Aorta (tissue), 5 donors: Measurements from ENCODE around the gene ADNP. TPM values are rescaled to one million over a fixed set of nuclear protein-coding genes. Genes with fewer than 3 reads are reported as not detected.

ENCODE experiments used
- ATAC-seq: fragments of 200-7000 bp; cut with Tn5 transposase; one replicate; pipeline ENCODE4 v1.9.1; 2022; ENCODE audit warnings: moderate library complexity; ENCODE audit not compliant: low FRiP score
- DNase-seq, 2 donors: peaks; one replicate each; pipeline ENCODE4 v3.0.0-alpha.2; 2020
- H3K27ac ChIP-seq, 2 donors: one replicate each; pipeline ENCODE4 v1.5.1; 2013; ENCODE audit warnings: low read length in 2 of 2, mild to moderate bottlenecking in 2 of 2, moderate library complexity in 2 of 2, control low read depth in 1 of 2, inconsistent platforms in 1 of 2, low read depth in 1 of 2
- H3K27me3 ChIP-seq, 2 donors: one replicate each; pipeline ENCODE4 v1.6.1; 2013; ENCODE audit warnings: control low read depth in 1 of 2, low read length in 1 of 2, mild to moderate bottlenecking in 1 of 2, moderate library complexity in 1 of 2; ENCODE audit not compliant: insufficient read depth in 2 of 2, control insufficient read depth in 1 of 2
- H3K36me3 ChIP-seq, 2 donors: one replicate each; pipeline ENCODE4 v1.6.1; 2013; ENCODE audit warnings: control low read depth in 1 of 2, low read length in 1 of 2, mild to moderate bottlenecking in 1 of 2; ENCODE audit not compliant: insufficient read depth in 2 of 2, control insufficient read depth in 1 of 2
- H3K4me1 ChIP-seq, 2 donors: one replicate each; pipeline ENCODE4 v1.6.1; 2013; ENCODE audit warnings: low read length in 2 of 2, control low read depth in 1 of 2, mild to moderate bottlenecking in 1 of 2, moderate library complexity in 1 of 2; ENCODE audit not compliant: insufficient read depth in 2 of 2, control insufficient read depth in 1 of 2
- H3K4me3 ChIP-seq, 2 donors: one replicate each; pipeline ENCODE4 v1.5.1; 2013; ENCODE audit warnings: low read length in 2 of 2, control low read depth in 1 of 2, mild to moderate bottlenecking in 1 of 2
- H3K9me3 ChIP-seq: one replicate; pipeline ENCODE4 v1.6.1; 2013; ENCODE audit warnings: mild to moderate bottlenecking, low read length; ENCODE audit not compliant: control insufficient read depth
- WGBS, 2 donors: extraction: QIAGEN DNeasy Blood & Tissue Kit; methylation state at CpG; one replicate each; pipeline ENCODE4 v1.1.7; 2013; 5-methylcytosine and 5-hydroxymethylcytosine counted together
- intact Hi-C, 2 donors: fragments of 100-400 bp; cut with DNase I; formaldehyde crosslinking; loops; one replicate each; pipeline versions ENCODE4 v1.14.2 to v1.15.0; 2022
- polyA plus RNA-seq, 2 donors: library from polyadenylated mRNA; stranded (reverse); fragments of 200-250 nt; gene quantifications; one replicate each; pipeline ENCODE4 v1.2.3, GENCODE V29; 2013
- total RNA-seq, 2 donors: library from RNA; stranded (reverse); fragmentation: NEBNext Ultra II Directional; extraction: Animal tissue kit (Norgen Biotek cat#: 25700); gene quantifications; one replicate each; pipeline ENCODE4 v1.2.1, GENCODE V29; 2021
- donor health status: healthy with polysubstance abuse.
- donor health status: Bipolar disorder and iron deficiency.
- donor health status: DM: no; HTN: no; CAD: no.
- donor health status: DM: no; HTN: no; CAD: no.
- donor health status: DM: yes; HTN: yes; CAD: no.

Gene ADNP
- total and polyA plus RNA-seq, 4 donors: 9.4 to 61.4 (median 39.0) TPM

GRCh38 chr20:50843331-50844276, 87.6 kb downstream of the ADNP start:
- Histone ChIP-seq H3K9me3 (no peaks in the 10 kb centered on the region), H3K27me3 (no peaks in the 10 kb centered on the region), H3K27ac (no peak overlapping the region), H3K36me3 (no peaks in the 10 kb centered on the region), H3K4me3 (no peak overlapping the region), H3K4me1 (no peaks in the 10 kb centered on the region)
- ATAC-seq (no peak), DNase-seq (no peak)
- intact Hi-C loops: no loop called here
- 94 to 96% methylated on average over 9 of the region's 9 CpGs for WGBS, 2 donors

- H3K4me3 ChIP-seq: no peak overlapping the region
- DNase-seq (no peak), ATAC-seq (no peak)
- intact Hi-C loops: no loop called here
- no peaks in the 10 kb centered on the region for H3K27me3 ChIP-seq
- H3K4me1 ChIP-seq: peaks cover 0 to 3% of the 10 kb centered on the region in 2 donors
- no peak overlapping the region for H3K27ac ChIP-seq
- 98 to 99% methylated on average over 5 of the region's 5 CpGs for WGBS, 2 donors
- no peaks in the 10 kb centered on the region for H3K36me3 ChIP-seq
- H3K9me3 ChIP-seq: no peaks in the 10 kb centered on the region
Measured at GRCh38 chr20:50842821-50843220, 88.4 kb downstream of the ADNP start.

Other genes with a start within 250 kb of the ADNP start
- 1 to 10 TPM; 3.4 to 8.0 TPM for gene RIPOR3, start 239.9 kb downstream of the ADNP start, total RNA-seq
- gene RIPOR3, start 239.9 kb downstream of the ADNP start, polyA plus RNA-seq: 1 to 10 TPM in 1 of 2 donors, under 1 TPM in 1; 0.23 to 1.1 TPM
- gene PARD6B, start 199.9 kb downstream of the ADNP start, total RNA-seq: 1 to 10 TPM; 1.2 to 2.6 TPM
- gene PARD6B, start 199.9 kb downstream of the ADNP start, polyA plus RNA-seq: 1 to 10 TPM in 1 of 2 donors, under 1 TPM in 1; 0.92 to 2.1 TPM
- 1 to 10 TPM; 4.9 to 5.4 TPM for gene BCAS4, start 136.4 kb downstream of the ADNP start, total RNA-seq
- 1 to 10 TPM; 9.5 to 9.7 TPM for gene BCAS4, start 136.4 kb downstream of the ADNP start, polyA plus RNA-seq
- gene DPM1, start 27.1 kb upstream of the ADNP start, total RNA-seq: 10 to 100 TPM; 29.6 to 35.8 TPM
- 10 to 100 TPM; 54.5 to 59.0 TPM for gene DPM1, start 27.1 kb upstream of the ADNP start, polyA plus RNA-seq
- gene MOCS3, start 27.4 kb upstream of the ADNP start, total RNA-seq: 1 to 10 TPM; 2.7 to 3.2 TPM
- 1 to 10 TPM; 1.0 to 2.6 TPM for gene MOCS3, start 27.4 kb upstream of the ADNP start, polyA plus RNA-seq
- under 1 TPM in 1 of 2 donors, not detected in 1; 0.39 TPM for gene KCNG1, start 91.7 kb upstream of the ADNP start, total RNA-seq
- under 1 TPM in 1 of 2 donors, not detected in 1; 0.10 TPM for gene KCNG1, start 91.7 kb upstream of the ADNP start, polyA plus RNA-seq